Left lung (tissue), 10 donors: ENCODE results near the gene WWOX. TPM values are rescaled to one million over a fixed set of nuclear protein-coding genes. Genes with fewer than 3 reads are reported as not detected.
A peak's percentile ranks its signal among the peaks of the same experiment; 100 is the strongest.

Source experiments
- ATAC-seq: fragments of 200-7000 bp; cut with Tn5 transposase; one replicate; pipeline ENCODE4 v1.9.1; 2020; ENCODE audit warnings: moderate library complexity
- DNase-seq, 4 donors: peaks; one replicate each; pipeline ENCODE4 v3.0.0-alpha.2; 2013 to 2020
- H3K27ac ChIP-seq, 2 donors: fragments of 200-600 bp; sonication (generic) in 1 of 2; one replicate each; pipeline versions ENCODE4 v1.5.0 to v1.8.0; 2020 to 2021
- H3K27me3 ChIP-seq, 2 donors: fragments of 200-600 bp; sonication (generic) in 1 of 2; one replicate each; pipeline versions ENCODE4 v1.5.0 to v1.8.0; 2020 to 2021
- H3K36me3 ChIP-seq, 2 donors: fragments of 200-600 bp; sonication (generic) in 1 of 2; one replicate each; pipeline versions ENCODE4 v1.5.0 to v1.8.0; 2020 to 2021
- H3K4me1 ChIP-seq, 2 donors: fragments of 200-600 bp; one replicate each; pipeline ENCODE4 v1.8.0; 2021
- H3K4me3 ChIP-seq, 2 donors: fragments of 200-600 bp; sonication (generic) in 1 of 2; one replicate each; pipeline versions ENCODE4 v1.5.0 to v1.8.0; 2020 to 2021; ENCODE audit warnings: mild to moderate bottlenecking in 1 of 2
- H3K9me3 ChIP-seq, 2 donors: fragments of 200-600 bp; sonication (generic) in 1 of 2; one replicate each; pipeline versions ENCODE4 v1.5.0 to v1.8.0; 2020 to 2021
- intact Hi-C, 2 donors: fragments of 100-400 bp; cut with DNase I; formaldehyde crosslinking; loops; one replicate each; pipeline versions ENCODE4 v1.11.2 to v1.14.2; 2022
- polyA plus RNA-seq, 6 donors: library from polyadenylated mRNA; unstranded; fragments of 120-200 nt; gene quantifications; one replicate each; pipeline ENCODE4 v1.2.1, GENCODE V29; 2013; ENCODE audit not compliant: insufficient read length in 6 of 6
- total RNA-seq, 2 donors: library from RNA; stranded (reverse); fragmentation: NEBNext Ultra II Directional; extraction: Animal tissue kit (Norgen Biotek cat#: 25700); gene quantifications; one replicate each; pipeline ENCODE4 v1.2.1, GENCODE V29; 2021
- TF ChIP-seq, protein P1 (sequence below), 2 donors: fragments of 200-600 bp; sonication (generic) in 1 of 2; IDR thresholded peaks; one replicate each; pipeline versions ENCODE4 v1.5.0 to v1.8.0; 2021; ENCODE audit warnings: antibody characterized with exemption in 2 of 2
- donor health status: DM: no; HTN: yes; CAD: no.
- donor health status: DM: no; HTN: no; CAD: no.

Gene WWOX
- total and polyA plus RNA-seq, 8 donors = 17.2 to 40.3 (median 30.8) TPM

DNA sequence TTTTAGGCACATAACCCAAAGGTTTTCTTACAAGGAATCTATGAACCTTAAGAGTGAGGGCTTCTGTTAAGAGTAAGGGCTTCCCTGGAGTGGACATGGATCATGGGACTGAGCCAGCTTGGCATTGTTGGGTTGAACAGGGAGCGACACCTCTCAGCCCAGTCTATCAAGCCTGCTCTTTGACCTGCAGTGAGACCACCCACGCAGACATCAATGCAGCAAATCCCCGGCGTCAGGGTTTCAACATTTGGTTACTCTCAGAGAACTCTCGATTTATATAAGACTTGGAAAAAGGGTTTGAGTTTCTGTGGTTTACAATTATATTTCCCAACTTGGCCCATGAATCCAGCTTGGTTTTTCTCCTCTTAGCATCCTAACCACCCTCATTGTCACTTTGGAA lies 299.9 kb downstream of the WWOX start:
- intact Hi-C loops = no loop called here
- Histone ChIP-seq H3K36me3 (no peaks in the 10 kb centered on the region), H3K9me3 (no peaks in the 10 kb centered on the region), H3K4me1 (no peaks in the 10 kb centered on the region), H3K27ac (no peak overlapping the region), H3K4me3 (no peak overlapping the region), H3K27me3 (no peaks in the 10 kb centered on the region)
- ATAC-seq = no peak
- no peak for DNase-seq
- TF ChIP-seq, protein P1, sequence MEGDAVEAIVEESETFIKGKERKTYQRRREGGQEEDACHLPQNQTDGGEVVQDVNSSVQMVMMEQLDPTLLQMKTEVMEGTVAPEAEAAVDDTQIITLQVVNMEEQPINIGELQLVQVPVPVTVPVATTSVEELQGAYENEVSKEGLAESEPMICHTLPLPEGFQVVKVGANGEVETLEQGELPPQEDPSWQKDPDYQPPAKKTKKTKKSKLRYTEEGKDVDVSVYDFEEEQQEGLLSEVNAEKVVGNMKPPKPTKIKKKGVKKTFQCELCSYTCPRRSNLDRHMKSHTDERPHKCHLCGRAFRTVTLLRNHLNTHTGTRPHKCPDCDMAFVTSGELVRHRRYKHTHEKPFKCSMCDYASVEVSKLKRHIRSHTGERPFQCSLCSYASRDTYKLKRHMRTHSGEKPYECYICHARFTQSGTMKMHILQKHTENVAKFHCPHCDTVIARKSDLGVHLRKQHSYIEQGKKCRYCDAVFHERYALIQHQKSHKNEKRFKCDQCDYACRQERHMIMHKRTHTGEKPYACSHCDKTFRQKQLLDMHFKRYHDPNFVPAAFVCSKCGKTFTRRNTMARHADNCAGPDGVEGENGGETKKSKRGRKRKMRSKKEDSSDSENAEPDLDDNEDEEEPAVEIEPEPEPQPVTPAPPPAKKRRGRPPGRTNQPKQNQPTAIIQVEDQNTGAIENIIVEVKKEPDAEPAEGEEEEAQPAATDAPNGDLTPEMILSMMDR (IDR thresholded peaks at IDR 0.05) = no peak

DNA sequence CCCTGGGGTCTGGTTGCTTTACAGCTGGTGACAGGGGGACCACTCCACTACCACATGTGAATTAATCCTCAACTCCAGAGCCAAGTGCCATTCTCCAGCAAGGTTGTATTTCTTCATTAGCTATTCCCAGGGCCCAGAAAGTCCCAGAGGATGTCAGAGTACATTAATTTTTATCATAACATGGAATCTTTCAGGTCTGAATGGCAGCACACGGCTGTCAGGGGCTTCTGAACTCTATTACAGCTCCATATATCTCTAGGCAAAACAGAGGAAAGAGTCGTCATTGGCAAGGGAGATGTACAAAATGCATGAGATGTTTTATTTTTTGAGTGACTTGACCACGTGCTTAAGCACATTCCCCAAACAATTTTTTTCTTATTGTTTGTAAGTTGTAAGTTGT lies 303.4 kb downstream of the WWOX start:
- H3K4me3 ChIP-seq = no peak overlapping the region
- H3K9me3 ChIP-seq = no peaks in the 10 kb centered on the region
- no peaks in the 10 kb centered on the region for H3K27me3 ChIP-seq
- DNase-seq (no peak), ATAC-seq (no peak)
- TF ChIP-seq, protein P1 (IDR thresholded peaks at IDR 0.05) = no peak
- intact Hi-C loops = no loop called here
- no peak overlapping the region for H3K27ac ChIP-seq
- no peaks in the 10 kb centered on the region for H3K4me1 ChIP-seq
- H3K36me3 ChIP-seq = no peaks in the 10 kb centered on the region

DNA sequence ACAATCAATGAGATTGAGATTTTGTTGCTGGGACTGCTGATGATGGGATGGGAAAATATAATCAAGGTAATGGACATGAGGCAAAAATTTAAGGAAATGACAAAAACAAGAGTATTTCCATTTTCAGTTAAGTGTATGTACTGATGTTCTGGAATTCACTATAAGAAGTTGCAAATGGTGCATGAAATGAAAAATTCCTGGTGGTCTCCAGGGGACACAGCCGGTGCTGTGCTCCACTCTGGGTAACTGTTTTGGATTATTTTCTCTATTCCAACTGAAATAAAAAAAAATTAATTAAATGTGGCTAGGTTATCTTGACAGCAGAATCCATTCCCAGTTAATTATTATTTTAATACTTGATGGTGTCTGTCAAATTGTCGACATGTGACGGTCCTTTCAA lies 305.6 kb downstream of the WWOX start:
- DNase-seq (no peak), ATAC-seq (no peak)
- H3K9me3 ChIP-seq = peaks cover 0 to 8% of the 10 kb centered on the region in 2 donors
- H3K36me3 ChIP-seq = no peaks in the 10 kb centered on the region
- TF ChIP-seq, protein P1 (IDR thresholded peaks at IDR 0.05) = no peak
- intact Hi-C loops = no loop called here
- no peak overlapping the region for H3K4me3 ChIP-seq
- no peaks in the 10 kb centered on the region for H3K4me1 ChIP-seq
- H3K27ac ChIP-seq = no peak overlapping the region
- no peaks in the 10 kb centered on the region for H3K27me3 ChIP-seq

DNA sequence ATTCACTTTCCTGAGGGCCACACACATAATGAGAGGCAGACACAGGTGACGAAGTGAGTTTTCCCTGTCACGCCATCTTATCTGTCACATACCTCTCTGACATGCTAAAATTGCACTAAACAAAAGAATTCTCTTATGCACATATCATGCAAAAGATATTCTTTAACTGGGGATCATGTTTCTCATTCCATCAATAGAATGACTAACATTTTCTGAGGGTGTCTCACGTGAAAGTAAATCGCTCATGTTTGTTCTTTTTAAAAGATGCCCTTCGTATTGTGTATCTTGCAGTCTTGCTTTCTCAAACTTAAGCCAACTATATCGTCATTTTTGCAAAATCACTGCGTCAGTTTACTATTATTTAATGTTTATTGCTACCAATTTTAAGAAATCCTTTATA lies 306.4 kb downstream of the WWOX start:
- H3K36me3 ChIP-seq = no peaks in the 10 kb centered on the region
- no peak for DNase-seq
- intact Hi-C loops = no loop called here
- no peak overlapping the region for H3K4me3 ChIP-seq
- H3K27ac ChIP-seq = no peak overlapping the region
- H3K9me3 ChIP-seq = peaks cover 0 to 12% of the 10 kb centered on the region in 2 donors
- no peaks in the 10 kb centered on the region for H3K27me3 ChIP-seq
- TF ChIP-seq, protein P1 (IDR thresholded peaks at IDR 0.05) = no peak
- ATAC-seq = no peak
- H3K4me1 ChIP-seq = no peaks in the 10 kb centered on the region

DNA sequence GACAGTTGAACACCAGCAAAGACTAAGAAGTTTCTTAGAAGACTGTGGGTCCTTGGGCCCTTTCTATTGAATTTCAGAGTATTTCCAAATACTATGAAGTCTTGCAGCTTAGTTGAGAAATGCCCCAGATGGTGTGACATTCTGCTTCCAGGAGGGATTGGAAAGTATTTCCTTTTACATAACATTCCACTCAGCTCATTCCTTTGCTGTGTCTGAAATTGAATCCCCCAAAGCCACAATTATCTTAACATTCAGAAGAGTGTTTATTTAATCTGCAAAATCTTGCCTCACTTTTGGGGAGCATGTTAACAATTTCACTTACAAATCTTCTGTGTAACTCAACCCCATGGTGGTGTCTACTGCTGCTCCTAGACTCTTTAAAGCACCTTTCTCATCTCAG lies 307.7 kb downstream of the WWOX start:
- Histone ChIP-seq H3K36me3 (no peaks in the 10 kb centered on the region), H3K9me3 (peaks cover 0 to 18% of the 10 kb centered on the region in 2 donors), H3K27me3 (no peaks in the 10 kb centered on the region), H3K4me1 (no peaks in the 10 kb centered on the region), H3K4me3 (no peak overlapping the region), H3K27ac (no peak overlapping the region)
- ATAC-seq (no peak), DNase-seq (peak in 1 of 4 donors; percentile 61)
- intact Hi-C loops = no loop called here
- TF ChIP-seq, protein P1 (IDR thresholded peaks at IDR 0.05) = no peak
